Muscle of leg (tissue), 11 donors: ENCODE data around the gene PPP1CA. TPM values are rescaled to one million over a fixed set of nuclear protein-coding genes. Genes with fewer than 3 reads are reported as not detected.

ENCODE experiments used
- DNase-seq: peaks from one replicate; pipeline ENCODE4 v3.0.0; 2013
- H3K27ac ChIP-seq: one replicate; pipeline ENCODE4 v1.5.1; 2013; ENCODE audit warnings: mild to moderate bottlenecking, low read length, control low read depth
- H3K27me3 ChIP-seq: one replicate; pipeline ENCODE4 v1.6.1; 2013; ENCODE audit warnings: low read length; ENCODE audit not compliant: control insufficient read depth, insufficient read depth
- H3K36me3 ChIP-seq: one replicate; pipeline ENCODE4 v1.6.1; 2013; ENCODE audit warnings: low read length; ENCODE audit not compliant: control insufficient read depth, insufficient read depth
- H3K4me1 ChIP-seq: one replicate; pipeline ENCODE4 v1.6.1; 2013; ENCODE audit warnings: low read length; ENCODE audit not compliant: control insufficient read depth, insufficient read depth
- H3K4me3 ChIP-seq: one replicate; pipeline ENCODE4 v1.5.1; 2013; ENCODE audit warnings: low read length, control low read depth
- H3K9me3 ChIP-seq: replicated peaks from 2 replicates; pipeline ENCODE4 v1.6.1; 2013; ENCODE audit warnings: low read depth, low read length; ENCODE audit not compliant: control insufficient read depth
- WGBS: methylation state at CpG from one replicate; pipeline ENCODE4 v1.1.5; 2013; ENCODE audit warnings: missing lambda C conversion rate; ENCODE audit not compliant: insufficient coverage; 5-methylcytosine and 5-hydroxymethylcytosine counted together
- polyA plus RNA-seq, 8 donors: library from polyadenylated mRNA; unstranded; fragments of 120-200 nt; gene quantifications; one replicate each; pipeline versions ENCODE4 v1.2.1 to v1.2.3, GENCODE V29; 2013; ENCODE audit warnings: inconsistent platforms in 1 of 8, low replicate concordance in 1 of 8; ENCODE audit not compliant: insufficient read length in 8 of 8, insufficient read depth in 1 of 8
- total RNA-seq: library from RNA; stranded (reverse); fragments of 120-200 nt; gene quantifications from one replicate; pipeline ENCODE4 v1.2.4, GENCODE V29; 2013

PPP1CA gene
- total and polyA plus RNA-seq, 9 donors: 127 to 150 (median 141) TPM

- 6% methylated on average over 30 of the region's 40 CpGs for WGBS
- Histone ChIP-seq H3K4me1 (peaks cover 42% of the 10 kb centered on the region), H3K27ac (no peak overlapping the region), H3K27me3 (peaks cover 51% of the 10 kb centered on the region), H3K4me3 (peak overlapping the region; percentile 44), H3K9me3 (no peaks in the 10 kb centered on the region), H3K36me3 (no peaks in the 10 kb centered on the region)
- DNase-seq: peak; percentile 70
Observed at GRCh38 chr11:67373648-67374570, 27.7 kb downstream of the PPP1CA start.

GRCh38 chr11:67372993-67373647 lies 28.5 kb downstream of the PPP1CA start, which contains the start of gene CLCF1:
CLCF1 (minus strand) TSS chr11:67373598; CDS start chr11:67373539, 59 bp downstream.
- H3K9me3 ChIP-seq: no peaks in the 10 kb centered on the region
- peak within 1 kb of the TSS; percentile 46 for H3K4me3 ChIP-seq
- peak; percentile 85 for DNase-seq
- H3K27me3 ChIP-seq: peaks cover 49% of the 10 kb centered on the region
- peaks cover 46% of the 10 kb centered on the region for H3K4me1 ChIP-seq
- under 1% methylated on average over 64 of the region's 76 CpGs for WGBS
- H3K27ac ChIP-seq: no peak within 1 kb of the TSS
- no peaks in the 10 kb centered on the region for H3K36me3 ChIP-seq

GRCh38 chr11:67372321-67372992 lies 29.2 kb downstream of the PPP1CA start:
- Histone ChIP-seq H3K27me3 (peaks cover 47% of the 10 kb centered on the region), H3K27ac (peak overlapping the region; percentile 58), H3K9me3 (no peaks in the 10 kb centered on the region), H3K36me3 (no peaks in the 10 kb centered on the region), H3K4me3 (peak overlapping the region; percentile 46), H3K4me1 (peaks cover 52% of the 10 kb centered on the region)
- under 1% methylated on average over 78 of the region's 78 CpGs for WGBS
- no peak for DNase-seq

- 24% methylated on average over 12 of the region's 16 CpGs for WGBS
- H3K27me3 ChIP-seq: peaks cover 42% of the 10 kb centered on the region
- peak overlapping the region; percentile 58 for H3K27ac ChIP-seq
Observed at GRCh38 chr11:67371911-67372320, 29.7 kb downstream of the PPP1CA start.

GRCh38 chr11:67371189-67371910 lies 30.3 kb downstream of the PPP1CA start:
- H3K4me3 ChIP-seq: peak overlapping the region; percentile 35
- H3K9me3 ChIP-seq: no peaks in the 10 kb centered on the region
- peaks cover 36% of the 10 kb centered on the region for H3K27me3 ChIP-seq
- no peak overlapping the region for H3K27ac ChIP-seq
- H3K36me3 ChIP-seq: no peaks in the 10 kb centered on the region
- DNase-seq: no peak
- H3K4me1 ChIP-seq: peaks cover 63% of the 10 kb centered on the region
- 57% methylated on average over 7 of the region's 8 CpGs for WGBS

More at GRCh38 chr11:67371911-67372320, 29.7 kb downstream of the PPP1CA start:
- Histone ChIP-seq H3K4me1 (peaks cover 57% of the 10 kb centered on the region), H3K9me3 (no peaks in the 10 kb centered on the region), H3K36me3 (no peaks in the 10 kb centered on the region), H3K4me3 (peak overlapping the region; percentile 35)
- no peak for DNase-seq

GRCh38 chr11:67370351-67371076 lies 31.1 kb downstream of the PPP1CA start:
- peaks cover 71% of the 10 kb centered on the region for H3K4me1 ChIP-seq
- peak; percentile 67 for DNase-seq
- H3K9me3 ChIP-seq: no peaks in the 10 kb centered on the region
- no peak overlapping the region for H3K4me3 ChIP-seq
- no peaks in the 10 kb centered on the region for H3K36me3 ChIP-seq
- 19% methylated on average over 9 of the region's 14 CpGs for WGBS
- peak overlapping the region; percentile 15 for H3K27ac ChIP-seq
- H3K27me3 ChIP-seq: peaks cover 28% of the 10 kb centered on the region

GRCh38 chr11:67369801-67370284 lies 31.8 kb downstream of the PPP1CA start:
- WGBS: 25% methylated on average over 8 of the region's 12 CpGs
- DNase-seq: peak; percentile 56
- Histone ChIP-seq H3K4me1 (peaks cover 77% of the 10 kb centered on the region), H3K27ac (peak overlapping the region; percentile 53), H3K27me3 (peaks cover 24% of the 10 kb centered on the region), H3K36me3 (peaks cover 4% of the 10 kb centered on the region), H3K9me3 (no peaks in the 10 kb centered on the region), H3K4me3 (no peak overlapping the region)

GRCh38 chr11:67369275-67369674 lies 32.4 kb downstream of the PPP1CA start:
- H3K9me3 ChIP-seq: no peaks in the 10 kb centered on the region
- H3K36me3 ChIP-seq: peaks cover 6% of the 10 kb centered on the region
- no peak for DNase-seq
- H3K27ac ChIP-seq: peak overlapping the region; percentile 53
- H3K4me1 ChIP-seq: peaks cover 74% of the 10 kb centered on the region
- H3K27me3 ChIP-seq: peaks cover 18% of the 10 kb centered on the region
- WGBS: 75% methylated on average over 7 of the region's 8 CpGs
- no peak overlapping the region for H3K4me3 ChIP-seq

GRCh38 chr11:67368621-67369020 lies 33.0 kb downstream of the PPP1CA start:
- Histone ChIP-seq H3K4me1 (peaks cover 68% of the 10 kb centered on the region), H3K9me3 (no peaks in the 10 kb centered on the region), H3K36me3 (peaks cover 6% of the 10 kb centered on the region), H3K27me3 (peaks cover 12% of the 10 kb centered on the region), H3K27ac (no peak overlapping the region), H3K4me3 (no peak overlapping the region)
- 78% methylated on average over 1 of the region's 3 CpGs for WGBS
- no peak for DNase-seq
